GM23248 (cell line): ENCODE measurements around the gene KCNJ10.

Source experiments
- EZH2 ChIP-seq: fragments of 200-600 bp; sonication (generic); IDR thresholded peaks from 2 replicates; pipeline ENCODE4 v1.6.1; 2018; ENCODE audit warnings: antibody characterized with exemption, mild to moderate bottlenecking; ENCODE audit not compliant: insufficient read depth, poor library complexity, severe bottlenecking
- EZH2phosphoT487 ChIP-seq: fragments of 200-600 bp; sonication (generic); IDR thresholded peaks from 2 replicates; pipeline ENCODE4 v1.6.1; 2018; ENCODE audit warnings: antibody characterized with exemption, moderate library complexity, mild to moderate bottlenecking, low read depth; ENCODE audit not compliant: insufficient read depth

- TF ChIP-seq EZH2: no peak
- no peak for TF ChIP-seq EZH2phosphoT487
Observed at GRCh38 chr1:160043543-160043942, 26.4 kb downstream of the KCNJ10 start.
